ENCODE data around the gene LNPEP.

GRCh38 chr5:97063251-97063650 is 127.4 kb downstream of the LNPEP start:
- TF ChIP-seq PATZ1 (CRISPR knock-in tag; IDR thresholded peaks at IDR 0.05; ENCODE audit: borderline replicate concordance) = no peak
- TF ChIP-seq CREB5 (CRISPR knock-in tag; IDR thresholded peaks at IDR 0.05; ENCODE audit: low read depth) = no peak
- no peak for TF ChIP-seq SNAI2 (CRISPR knock-in tag; IDR thresholded peaks at IDR 0.05)
- no peak for TF ChIP-seq TCF4 (CRISPR knock-in tag; IDR thresholded peaks at IDR 0.05; ENCODE audit: borderline replicate concordance)
- no peak for TF ChIP-seq ESRRG (CRISPR knock-in tag; IDR thresholded peaks at IDR 0.05)
- TF ChIP-seq ZFP30 (CRISPR knock-in tag; IDR thresholded peaks at IDR 0.05) = no peak
- TF ChIP-seq ZNF70 (CRISPR knock-in tag; IDR thresholded peaks at IDR 0.05) = no peak
- TF ChIP-seq CSRNP3 (CRISPR knock-in tag; IDR thresholded peaks at IDR 0.05) = no peak
- no peak for TF ChIP-seq ARNTL (CRISPR knock-in tag; IDR thresholded peaks at IDR 0.05; ENCODE audit: borderline replicate concordance, low read depth)
- TF ChIP-seq TOX (CRISPR knock-in tag; IDR thresholded peaks at IDR 0.05; ENCODE audit: borderline replicate concordance) = no peak
- no peak for TF ChIP-seq RARB (CRISPR knock-in tag; IDR thresholded peaks at IDR 0.05)
- no peak for TF ChIP-seq OSR1 (CRISPR knock-in tag; IDR thresholded peaks at IDR 0.05)
